Epithelial cell of esophagus (primary cell): ENCODE measurements around the gene RPN1.

Experiments
- DNase-seq: peaks from one replicate; pipeline ENCODE4 v3.0.0; 2010; ENCODE audit warnings: low read depth
- H3K4me3 ChIP-seq: 2 replicates; pipeline ENCODE4 v1.5.1; 2011; ENCODE audit warnings: mild to moderate bottlenecking, low read length, control low read depth
- TF ChIP-seq, protein P1 (sequence below): IDR thresholded peaks from 2 replicates; pipeline ENCODE4 v1.5.1; 2011; ENCODE audit warnings: low read depth, mild to moderate bottlenecking, low read length, control low read depth, inconsistent platforms; ENCODE audit not compliant: insufficient read depth; ENCODE audit errors: missing control alignments

The RPN1 gene

DNA sequence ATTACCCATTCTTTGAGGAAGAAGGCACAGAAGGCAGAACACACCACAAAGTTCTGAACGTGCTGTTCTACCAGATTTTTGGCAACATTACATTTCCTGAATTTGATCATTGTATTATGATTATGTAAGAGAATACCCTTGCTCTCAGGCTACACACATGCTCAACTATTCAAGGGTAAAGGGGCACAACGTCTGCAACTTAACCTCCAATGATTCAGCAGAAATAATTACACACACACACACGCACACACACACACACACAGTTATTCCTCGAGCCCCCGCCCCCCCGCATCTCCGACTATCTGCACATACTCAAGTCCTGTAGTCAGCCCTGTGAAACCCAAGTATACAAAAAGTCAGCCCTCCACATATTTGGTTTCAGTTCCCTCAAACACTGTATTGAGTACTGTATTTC, 26.8 kb downstream of the RPN1 start:
- TF ChIP-seq, protein P1, sequence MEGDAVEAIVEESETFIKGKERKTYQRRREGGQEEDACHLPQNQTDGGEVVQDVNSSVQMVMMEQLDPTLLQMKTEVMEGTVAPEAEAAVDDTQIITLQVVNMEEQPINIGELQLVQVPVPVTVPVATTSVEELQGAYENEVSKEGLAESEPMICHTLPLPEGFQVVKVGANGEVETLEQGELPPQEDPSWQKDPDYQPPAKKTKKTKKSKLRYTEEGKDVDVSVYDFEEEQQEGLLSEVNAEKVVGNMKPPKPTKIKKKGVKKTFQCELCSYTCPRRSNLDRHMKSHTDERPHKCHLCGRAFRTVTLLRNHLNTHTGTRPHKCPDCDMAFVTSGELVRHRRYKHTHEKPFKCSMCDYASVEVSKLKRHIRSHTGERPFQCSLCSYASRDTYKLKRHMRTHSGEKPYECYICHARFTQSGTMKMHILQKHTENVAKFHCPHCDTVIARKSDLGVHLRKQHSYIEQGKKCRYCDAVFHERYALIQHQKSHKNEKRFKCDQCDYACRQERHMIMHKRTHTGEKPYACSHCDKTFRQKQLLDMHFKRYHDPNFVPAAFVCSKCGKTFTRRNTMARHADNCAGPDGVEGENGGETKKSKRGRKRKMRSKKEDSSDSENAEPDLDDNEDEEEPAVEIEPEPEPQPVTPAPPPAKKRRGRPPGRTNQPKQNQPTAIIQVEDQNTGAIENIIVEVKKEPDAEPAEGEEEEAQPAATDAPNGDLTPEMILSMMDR, result no peak
- no peak overlapping the region for H3K4me3 ChIP-seq
- DNase-seq, result no peak

DNA sequence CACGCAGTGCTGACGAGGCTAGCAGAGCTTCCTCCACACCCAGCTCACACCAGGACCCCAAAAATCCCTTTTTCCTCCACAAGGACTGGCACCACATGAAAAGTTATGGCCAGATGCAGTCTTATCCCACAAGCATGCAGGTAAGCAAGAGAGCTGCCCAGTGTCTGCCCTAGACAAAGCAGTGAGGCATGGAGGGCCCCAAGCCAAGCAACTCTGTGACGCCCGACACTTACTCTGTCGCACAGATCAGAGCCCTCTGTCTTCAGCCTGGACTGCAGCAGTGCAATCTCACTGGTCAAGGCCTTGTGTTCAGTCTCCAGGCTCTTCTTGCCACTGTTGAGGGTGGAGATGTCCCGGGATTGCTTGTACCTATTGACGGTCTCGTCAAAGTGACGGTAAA, 28.7 kb downstream of the RPN1 start:
- H3K4me3 ChIP-seq, result no peak overlapping the region
- TF ChIP-seq, protein P1, result no peak
- no peak for DNase-seq

DNA sequence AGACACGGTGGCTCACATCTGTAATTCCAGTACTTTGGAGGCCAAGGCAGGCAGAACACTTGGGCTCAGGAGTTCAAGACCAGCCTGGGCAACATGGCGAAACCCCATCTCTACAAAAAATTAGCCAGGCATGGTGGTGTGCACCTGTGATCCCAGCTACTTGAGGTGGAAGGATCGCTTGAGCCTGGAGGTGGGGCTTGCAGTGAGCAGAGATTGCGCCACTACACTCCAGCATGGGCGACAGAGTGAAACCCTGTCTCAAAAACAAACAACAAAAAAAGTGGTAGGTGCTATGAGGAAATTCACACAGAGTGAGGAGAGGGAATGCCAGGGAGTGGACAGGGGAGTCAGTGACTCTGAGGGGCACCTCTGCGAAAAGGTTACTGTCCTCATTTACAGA, 29.4 kb downstream of the RPN1 start:
- no peak overlapping the region for H3K4me3 ChIP-seq
- TF ChIP-seq, protein P1, result no peak
- DNase-seq, result no peak

DNA sequence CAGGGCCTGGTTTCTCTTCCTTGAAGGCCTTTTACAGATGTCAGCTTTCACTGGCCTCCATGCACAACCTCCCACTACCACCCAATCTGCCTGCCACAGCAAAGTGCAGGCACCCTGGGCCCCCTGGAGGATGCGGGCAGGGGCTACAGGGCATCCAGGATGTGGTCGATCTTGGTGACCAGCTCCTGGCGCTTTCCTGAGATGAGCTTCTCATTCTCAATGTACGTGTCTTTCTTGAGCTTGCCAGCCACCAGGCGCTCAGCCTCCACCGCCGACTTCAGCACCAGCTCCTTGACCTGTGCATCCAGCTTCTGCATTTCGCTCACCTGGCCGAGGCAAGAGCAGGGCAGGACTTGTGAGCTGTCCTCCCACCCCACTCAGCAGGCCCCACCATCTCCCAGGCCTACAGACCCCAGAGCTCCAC, 30.3 kb downstream of the RPN1 start:
- TF ChIP-seq, protein P1, result no peak
- no peak overlapping the region for H3K4me3 ChIP-seq
- DNase-seq, result no peak

DNA sequence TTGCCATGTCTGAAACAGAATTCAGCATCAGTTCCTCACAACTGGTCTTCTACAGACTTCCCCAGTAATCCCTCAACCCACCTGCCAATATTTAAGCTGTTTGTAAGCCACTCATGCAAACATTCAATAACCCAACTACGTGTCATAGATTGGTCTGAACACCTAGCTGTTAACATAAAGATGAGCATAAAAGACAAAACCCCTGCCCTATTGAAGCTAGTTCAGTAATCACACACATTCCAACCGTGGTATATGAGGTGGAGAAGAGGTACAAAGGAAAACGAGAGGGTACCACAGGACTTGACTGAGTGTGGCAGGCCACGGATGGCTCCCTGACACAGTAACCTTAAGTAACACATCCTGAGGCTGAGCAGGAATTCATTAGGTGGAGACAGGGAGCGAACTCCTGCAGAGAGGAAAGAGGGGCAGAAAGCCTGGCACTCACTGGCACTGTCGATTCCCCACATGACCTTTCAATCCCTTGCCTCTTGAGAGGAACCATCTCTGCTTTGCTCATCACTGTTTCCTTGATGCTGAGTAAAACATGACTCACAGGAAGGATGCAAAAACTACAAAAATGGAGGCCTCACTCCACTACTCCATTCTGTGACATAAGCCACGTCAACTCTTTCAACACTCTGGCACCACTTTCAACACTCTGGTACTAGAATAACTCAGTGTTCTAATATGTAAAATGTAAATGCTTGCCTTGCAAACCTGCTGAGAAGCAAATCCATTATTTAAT, 31.3 kb downstream of the RPN1 start:
- H3K4me3 ChIP-seq, result no peak overlapping the region
- TF ChIP-seq, protein P1, result no peak
- DNase-seq, result peak; percentile 90

DNA sequence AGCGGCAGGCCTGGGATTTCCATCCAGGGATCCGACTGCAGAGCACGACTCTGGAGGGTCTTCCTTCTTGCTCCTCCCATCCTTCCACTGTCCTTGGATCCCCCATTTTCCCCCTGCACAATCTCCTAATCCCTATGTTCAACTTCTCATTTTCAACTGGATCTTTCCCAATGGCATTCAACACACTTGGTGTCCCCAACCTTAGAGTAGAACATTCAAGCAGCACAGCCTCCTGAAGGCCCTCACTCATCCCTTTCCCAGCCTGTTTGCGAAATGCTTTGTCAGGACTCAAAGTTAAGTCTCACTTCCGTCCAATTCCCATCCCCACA, 32.3 kb downstream of the RPN1 start:
- no peak for DNase-seq
- TF ChIP-seq, protein P1, result no peak
- H3K4me3 ChIP-seq, result peak overlapping the region; percentile 91
